T-helper 2 cell treated with Interferon-gamma antibody and Interleukin-4, amounts not matched to agents 5 μg/mL and 100 μg/mL, for 36 hours (primary cell): ENCODE measurements around the gene CRACR2B.
A peak's percentile ranks its signal among the peaks of the same experiment; 100 is the strongest.

ENCODE experiments used
- DNase-seq: peaks from one replicate; pipeline ENCODE4 v3.0.0; 2021; ENCODE audit warnings: low spot score
- H3K27ac Mint-ChIP-seq: one replicate; pipeline ENCODE4 v1.8.0; 2021; ENCODE audit warnings: mild to moderate bottlenecking, mixed read lengths
- H3K27me3 Mint-ChIP-seq: one replicate; pipeline ENCODE4 v1.8.0; 2021; ENCODE audit warnings: low read depth, mixed read lengths
- H3K36me3 Mint-ChIP-seq: one replicate; pipeline ENCODE4 v1.8.0; 2021; ENCODE audit warnings: low read depth, mixed read lengths
- H3K4me1 Mint-ChIP-seq: one replicate; pipeline ENCODE4 v1.8.0; 2021; ENCODE audit warnings: low read depth, mixed read lengths
- H3K4me3 Mint-ChIP-seq: one replicate; pipeline ENCODE4 v1.8.0; 2022; ENCODE audit warnings: mild to moderate bottlenecking, moderate library complexity, mixed read lengths
- H3K9me3 Mint-ChIP-seq: one replicate; pipeline ENCODE4 v1.8.0; 2021; ENCODE audit warnings: mixed read lengths

Gene CRACR2B

DNA sequence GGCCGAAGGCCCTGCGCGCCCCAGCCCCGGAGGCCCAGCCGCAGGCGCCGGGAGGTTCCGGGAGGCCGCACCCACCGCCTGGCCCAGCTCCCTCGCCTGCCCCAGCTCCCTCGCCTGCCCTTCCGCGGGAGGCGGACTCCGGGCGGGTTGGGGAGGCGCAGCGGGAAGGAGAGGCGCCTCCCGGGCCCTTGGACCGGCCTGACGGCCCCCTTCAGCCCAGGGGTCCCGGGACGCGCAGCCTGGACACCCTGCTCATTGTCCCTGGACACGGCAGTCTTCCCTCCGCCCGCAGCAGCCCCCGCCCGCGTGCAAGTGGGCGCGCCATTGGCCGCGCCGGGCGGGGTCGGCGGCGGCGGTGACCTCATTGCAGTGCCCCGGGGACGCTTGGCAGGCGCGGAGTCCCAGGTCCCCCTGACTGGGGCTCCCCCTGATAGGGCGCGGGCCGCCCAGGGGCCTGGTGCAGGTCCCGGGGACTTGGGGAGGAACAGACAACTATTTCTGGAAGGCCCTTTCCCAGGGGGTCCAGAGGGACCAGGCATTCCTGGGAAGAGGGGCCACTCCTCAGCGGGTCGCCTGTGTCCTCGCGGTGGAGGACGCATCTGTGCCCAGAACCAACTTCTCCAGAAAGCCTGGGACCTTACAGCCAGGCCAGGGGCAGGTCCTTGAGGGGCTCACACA, 5.5 kb downstream of the CRACR2B start:
- peaks cover 30% of the 10 kb centered on the region for H3K27me3 Mint-ChIP-seq
- H3K27ac Mint-ChIP-seq: no peak overlapping the region
- H3K9me3 Mint-ChIP-seq: no peaks in the 10 kb centered on the region
- H3K4me3 Mint-ChIP-seq: peak overlapping the region; percentile 60
- H3K36me3 Mint-ChIP-seq: peaks cover 3% of the 10 kb centered on the region
- DNase-seq: peak; percentile 52
- H3K4me1 Mint-ChIP-seq: peaks cover 6% of the 10 kb centered on the region

DNA sequence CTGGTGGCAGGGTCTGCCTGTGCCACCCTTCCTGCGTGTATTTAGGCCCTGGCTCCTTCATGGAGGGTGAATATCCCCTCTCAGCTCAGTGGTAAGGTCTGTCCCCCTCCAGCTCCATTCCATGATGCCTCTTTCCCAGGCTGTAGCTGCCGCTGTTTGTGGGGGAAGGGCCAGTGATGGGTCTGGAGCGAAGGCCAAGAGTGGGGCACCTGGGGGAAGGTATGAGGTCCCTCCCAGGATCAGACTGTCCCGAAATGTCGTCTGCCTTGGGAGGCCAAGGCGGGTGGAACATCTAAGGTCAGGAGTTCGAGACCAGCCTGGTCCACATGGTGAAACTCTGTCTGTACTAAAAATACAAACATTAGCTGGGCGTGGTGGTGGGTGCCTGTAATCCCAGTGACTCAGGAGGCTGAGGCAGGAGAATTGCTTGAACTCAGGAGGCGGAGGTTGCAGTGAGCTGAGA, 6.2 kb downstream of the CRACR2B start:
- no peaks in the 10 kb centered on the region for H3K9me3 Mint-ChIP-seq
- H3K4me1 Mint-ChIP-seq: peaks cover 4% of the 10 kb centered on the region
- DNase-seq: no peak
- H3K36me3 Mint-ChIP-seq: peaks cover 7% of the 10 kb centered on the region
- no peak overlapping the region for H3K27ac Mint-ChIP-seq
- peak overlapping the region; percentile 60 for H3K4me3 Mint-ChIP-seq
- peaks cover 24% of the 10 kb centered on the region for H3K27me3 Mint-ChIP-seq

DNA sequence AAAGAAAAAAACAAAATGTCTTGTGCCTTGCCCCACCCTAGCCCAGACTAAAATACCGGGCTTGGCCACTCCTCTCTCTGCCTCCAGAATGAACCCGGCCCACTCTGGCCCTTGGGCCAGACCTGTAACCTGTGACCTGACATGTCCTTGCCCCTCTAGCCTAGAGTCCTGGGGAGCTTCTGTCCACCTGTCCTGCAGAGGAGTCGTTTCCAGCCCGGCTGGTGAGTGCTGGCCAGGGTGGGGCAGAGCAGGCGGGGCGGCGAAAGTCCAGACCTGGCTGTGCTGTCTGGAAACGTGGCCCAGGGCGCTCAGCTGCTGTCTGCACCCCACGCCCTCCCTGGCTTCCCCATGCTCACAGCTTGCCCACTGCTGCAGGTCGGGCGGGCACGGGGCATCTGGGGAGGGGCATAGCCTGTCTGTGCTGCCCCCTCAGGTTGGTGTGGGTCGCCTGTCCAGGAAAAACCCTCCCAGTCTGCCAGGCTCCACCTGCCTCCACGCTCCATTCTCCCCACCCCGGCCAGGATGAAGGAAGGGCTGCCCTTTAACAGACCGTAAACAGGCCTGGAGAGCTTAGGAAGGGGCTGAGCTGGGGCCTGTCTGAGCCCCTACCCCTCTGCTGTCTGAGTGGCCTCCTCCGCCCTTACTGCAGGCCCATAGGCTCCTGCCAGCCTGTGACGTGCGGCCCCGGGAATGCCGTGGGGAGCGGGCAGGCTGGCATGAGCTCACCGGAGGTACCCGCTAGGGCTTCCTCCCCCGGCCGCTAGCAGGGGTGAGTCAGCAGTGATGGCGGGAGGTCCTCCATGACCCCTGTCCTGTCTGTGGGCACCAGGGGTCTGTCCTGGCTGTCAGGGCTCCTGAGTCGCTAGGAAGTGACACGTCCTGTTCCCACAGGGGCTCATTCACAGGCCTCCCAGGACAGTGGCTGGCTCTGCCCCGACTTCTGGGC, 6.9 kb downstream of the CRACR2B start:
- Mint-ChIP-seq H3K4me1 (peaks cover 2% of the 10 kb centered on the region), H3K27me3 (peaks cover 16% of the 10 kb centered on the region), H3K36me3 (peaks cover 8% of the 10 kb centered on the region), H3K9me3 (no peaks in the 10 kb centered on the region), H3K4me3 (peak overlapping the region; percentile 36), H3K27ac (no peak overlapping the region)
- no peak for DNase-seq

DNA sequence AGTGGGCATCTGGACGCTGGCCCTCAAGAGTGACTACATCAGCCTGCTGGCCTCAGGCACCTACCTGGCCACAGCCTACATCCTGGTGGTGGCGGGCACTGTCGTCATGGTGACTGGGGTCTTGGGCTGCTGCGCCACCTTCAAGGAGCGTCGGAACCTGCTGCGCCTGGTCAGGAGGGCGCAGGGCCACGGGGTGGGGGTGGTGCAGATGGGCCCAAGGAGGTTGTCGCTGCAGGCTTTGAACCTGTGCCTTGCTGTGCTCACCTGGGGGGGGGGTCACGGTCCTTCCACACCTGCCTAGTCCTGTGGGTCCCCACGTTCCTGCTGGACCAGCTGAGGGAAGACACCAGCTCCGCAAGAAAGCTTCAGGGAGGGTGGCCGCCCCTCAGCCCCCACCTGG, 8.6 kb downstream of the CRACR2B start:
- Mint-ChIP-seq H3K27ac (no peak overlapping the region), H3K27me3 (peaks cover 7% of the 10 kb centered on the region), H3K4me3 (no peak overlapping the region), H3K36me3 (peaks cover 13% of the 10 kb centered on the region), H3K4me1 (peaks cover 8% of the 10 kb centered on the region), H3K9me3 (no peaks in the 10 kb centered on the region)
- DNase-seq: no peak

DNA sequence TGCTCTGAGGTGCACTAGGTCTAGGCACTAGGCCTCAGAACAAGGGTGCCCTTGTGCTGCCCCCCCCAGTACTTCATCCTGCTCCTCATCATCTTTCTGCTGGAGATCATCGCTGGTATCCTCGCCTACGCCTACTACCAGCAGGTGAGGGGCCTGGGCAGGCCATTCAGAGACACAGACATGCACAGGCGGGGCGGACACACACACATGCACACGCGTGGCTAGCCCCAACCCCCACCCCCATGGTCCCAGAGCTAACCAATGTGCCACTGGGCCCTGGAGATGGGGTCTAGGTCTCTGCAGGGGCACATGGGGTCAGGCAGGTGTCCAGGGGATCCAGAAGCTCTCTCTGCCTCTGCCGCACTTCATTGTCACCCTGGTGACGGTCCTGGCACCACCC, 9.0 kb downstream of the CRACR2B start:
- peaks cover 13% of the 10 kb centered on the region for H3K36me3 Mint-ChIP-seq
- peaks cover 2% of the 10 kb centered on the region for H3K27me3 Mint-ChIP-seq
- DNase-seq: no peak
- H3K4me3 Mint-ChIP-seq: no peak overlapping the region
- no peak overlapping the region for H3K27ac Mint-ChIP-seq
- H3K4me1 Mint-ChIP-seq: peaks cover 8% of the 10 kb centered on the region
- no peaks in the 10 kb centered on the region for H3K9me3 Mint-ChIP-seq

DNA sequence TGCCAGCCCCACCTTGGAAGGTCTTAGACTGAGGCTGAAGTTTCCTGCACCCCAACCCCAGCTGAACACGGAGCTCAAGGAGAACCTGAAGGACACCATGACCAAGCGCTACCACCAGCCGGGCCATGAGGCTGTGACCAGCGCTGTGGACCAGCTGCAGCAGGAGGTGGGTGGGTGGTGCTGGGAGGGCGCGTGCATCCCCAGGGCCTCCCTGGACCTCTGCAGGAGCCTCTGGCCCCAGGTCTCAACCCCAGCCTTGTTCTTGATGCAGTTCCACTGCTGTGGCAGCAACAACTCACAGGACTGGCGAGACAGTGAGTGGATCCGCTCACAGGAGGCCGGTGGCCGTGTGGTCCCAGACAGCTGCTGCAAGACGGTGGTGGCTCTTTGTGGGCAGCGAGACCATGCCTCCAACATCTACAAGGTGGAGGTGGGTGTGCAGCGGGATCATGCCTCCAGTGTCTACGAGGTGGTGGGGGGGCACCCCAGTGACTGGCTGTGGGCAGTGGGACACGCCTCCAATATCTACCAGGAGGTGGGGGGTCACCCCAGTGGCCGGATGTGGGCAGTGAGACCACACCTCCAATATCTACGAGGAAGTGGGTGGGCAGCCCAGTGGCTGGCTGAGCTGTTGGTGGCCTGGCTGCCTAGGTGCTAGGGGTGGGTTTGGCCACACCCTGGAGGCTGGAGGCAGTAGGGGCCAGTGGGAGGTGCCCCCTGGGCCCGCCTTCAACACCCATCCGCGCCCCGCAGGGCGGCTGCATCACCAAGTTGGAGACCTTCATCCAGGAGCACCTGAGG, 9.7 kb downstream of the CRACR2B start:
- Mint-ChIP-seq H3K9me3 (no peaks in the 10 kb centered on the region), H3K4me1 (peaks cover 8% of the 10 kb centered on the region), H3K4me3 (no peak overlapping the region), H3K27ac (no peak overlapping the region), H3K27me3 (no peaks in the 10 kb centered on the region), H3K36me3 (peaks cover 13% of the 10 kb centered on the region)
- no peak for DNase-seq

DNA sequence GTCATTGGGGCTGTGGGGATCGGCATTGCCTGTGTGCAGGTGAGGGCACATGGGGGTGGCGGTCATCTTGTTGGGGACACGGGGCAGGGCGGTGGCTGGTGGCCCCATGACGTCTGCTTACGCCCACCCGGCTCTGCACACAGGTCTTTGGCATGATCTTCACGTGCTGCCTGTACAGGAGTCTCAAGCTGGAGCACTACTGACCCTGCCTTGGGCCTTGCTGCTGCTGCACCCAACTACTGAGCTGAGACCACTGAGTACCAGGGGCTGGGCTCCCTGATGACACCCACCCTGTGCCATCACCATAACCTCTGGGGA, 10.2 kb downstream of the CRACR2B start:
- H3K9me3 Mint-ChIP-seq: no peaks in the 10 kb centered on the region
- no peak overlapping the region for H3K27ac Mint-ChIP-seq
- no peaks in the 10 kb centered on the region for H3K27me3 Mint-ChIP-seq
- DNase-seq: no peak
- H3K4me3 Mint-ChIP-seq: no peak overlapping the region
- H3K4me1 Mint-ChIP-seq: peaks cover 8% of the 10 kb centered on the region
- peaks cover 13% of the 10 kb centered on the region for H3K36me3 Mint-ChIP-seq

DNA sequence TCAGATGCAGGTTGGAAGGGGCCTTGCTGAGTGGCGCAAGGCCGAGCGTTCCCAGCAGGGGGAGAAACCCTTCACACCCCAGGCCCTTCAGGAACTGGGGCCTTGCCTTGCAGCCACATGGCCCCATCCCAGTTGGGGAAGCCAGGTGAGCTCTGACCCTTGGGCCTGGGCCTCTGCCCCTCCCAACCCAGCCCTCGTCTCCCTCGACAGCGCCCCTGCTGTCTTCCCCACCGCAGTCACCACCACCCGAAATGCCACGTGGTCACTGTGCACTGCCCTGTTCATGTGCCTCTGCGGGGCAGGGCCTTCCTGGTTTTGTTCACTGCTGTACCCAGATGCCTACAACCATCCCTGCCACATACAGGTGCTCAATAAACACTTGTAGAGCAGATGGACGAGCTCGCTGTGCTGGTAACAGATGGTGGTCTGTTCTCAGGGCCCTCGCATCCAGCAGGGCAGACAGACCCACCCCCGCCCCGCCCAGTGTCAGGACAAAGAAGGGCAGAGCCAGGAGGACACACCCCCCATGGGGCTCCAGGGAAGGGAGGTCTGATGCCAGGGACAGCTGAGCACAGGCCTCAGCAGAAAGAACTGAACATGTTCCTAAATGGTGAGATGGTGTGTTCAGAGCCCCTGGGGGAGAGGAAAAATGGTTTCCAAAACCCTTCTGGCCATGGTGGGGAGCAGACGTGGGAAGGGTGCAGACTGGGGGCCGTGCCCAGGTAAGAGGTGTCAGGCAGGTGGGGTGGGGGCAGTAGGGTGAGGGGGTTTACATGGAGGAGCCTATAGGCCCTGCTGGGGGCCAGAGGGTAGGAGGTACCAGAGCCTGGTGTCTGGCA, 10.9 kb downstream of the CRACR2B start:
- no peaks in the 10 kb centered on the region for H3K9me3 Mint-ChIP-seq
- no peak overlapping the region for H3K27ac Mint-ChIP-seq
- H3K4me3 Mint-ChIP-seq: no peak overlapping the region
- no peaks in the 10 kb centered on the region for H3K27me3 Mint-ChIP-seq
- no peak for DNase-seq
- peaks cover 13% of the 10 kb centered on the region for H3K36me3 Mint-ChIP-seq
- H3K4me1 Mint-ChIP-seq: peaks cover 9% of the 10 kb centered on the region

DNA sequence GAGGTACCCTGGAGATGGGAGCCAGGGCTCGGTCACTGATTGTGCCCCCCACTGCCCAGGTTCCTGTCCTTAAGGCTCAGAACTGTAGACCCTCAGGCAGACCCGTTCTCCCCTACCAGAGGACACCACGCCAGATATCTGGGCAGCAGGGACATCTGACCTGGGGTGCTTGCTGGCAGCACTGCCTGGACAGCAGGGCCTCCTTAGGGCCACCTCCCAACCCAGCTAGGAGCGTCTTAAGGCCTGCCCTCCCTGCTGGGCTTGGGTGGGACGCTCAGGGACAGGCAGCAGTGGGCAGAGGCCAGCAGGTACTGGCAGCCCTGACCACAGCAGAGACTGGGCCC, 11.5 kb downstream of the CRACR2B start:
- Mint-ChIP-seq H3K27me3 (no peaks in the 10 kb centered on the region), H3K27ac (no peak overlapping the region), H3K36me3 (peaks cover 13% of the 10 kb centered on the region), H3K9me3 (no peaks in the 10 kb centered on the region), H3K4me3 (no peak overlapping the region), H3K4me1 (peaks cover 10% of the 10 kb centered on the region)
- DNase-seq: no peak

DNA sequence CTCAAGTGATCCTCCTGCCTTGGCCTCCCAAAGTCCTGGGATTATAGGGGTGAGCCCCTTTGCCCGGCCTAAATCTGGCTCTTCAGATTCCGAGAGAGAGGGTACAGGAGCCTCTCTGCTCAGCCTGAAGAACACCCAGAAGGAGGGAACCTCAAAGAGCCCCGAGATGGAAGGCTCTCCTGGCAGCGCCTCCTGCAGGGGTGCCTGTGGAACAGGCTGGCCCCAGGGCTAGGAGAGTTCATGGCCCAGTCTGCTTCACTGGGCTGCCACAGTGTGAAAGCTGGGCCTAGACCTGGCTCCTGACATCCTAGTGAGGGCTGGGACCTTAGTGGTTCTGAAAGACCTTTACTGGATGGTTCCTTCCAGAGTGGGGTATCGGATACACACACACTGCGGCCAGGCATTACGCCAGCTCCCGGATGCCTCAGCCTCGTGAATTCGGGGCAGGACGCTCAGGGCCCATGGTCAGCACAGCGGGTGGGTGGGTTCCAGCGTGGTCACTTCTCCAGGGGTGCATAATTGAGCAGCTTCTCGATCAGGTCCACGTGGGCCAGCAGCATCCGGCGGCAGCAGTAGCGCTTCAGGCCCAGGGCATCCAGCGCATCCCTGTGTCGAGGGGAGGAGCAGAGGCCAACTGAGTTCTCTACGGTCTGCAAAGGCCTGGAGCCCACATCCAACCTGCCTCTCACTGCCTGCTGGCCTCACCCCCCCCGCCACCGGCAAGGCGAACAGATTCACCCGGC, 12.3 kb downstream of the CRACR2B start:
- Mint-ChIP-seq H3K4me3 (peak overlapping the region; percentile 90), H3K36me3 (peaks cover 13% of the 10 kb centered on the region), H3K27me3 (no peaks in the 10 kb centered on the region), H3K9me3 (no peaks in the 10 kb centered on the region), H3K4me1 (peaks cover 10% of the 10 kb centered on the region), H3K27ac (no peak overlapping the region)
- no peak for DNase-seq

DNA sequence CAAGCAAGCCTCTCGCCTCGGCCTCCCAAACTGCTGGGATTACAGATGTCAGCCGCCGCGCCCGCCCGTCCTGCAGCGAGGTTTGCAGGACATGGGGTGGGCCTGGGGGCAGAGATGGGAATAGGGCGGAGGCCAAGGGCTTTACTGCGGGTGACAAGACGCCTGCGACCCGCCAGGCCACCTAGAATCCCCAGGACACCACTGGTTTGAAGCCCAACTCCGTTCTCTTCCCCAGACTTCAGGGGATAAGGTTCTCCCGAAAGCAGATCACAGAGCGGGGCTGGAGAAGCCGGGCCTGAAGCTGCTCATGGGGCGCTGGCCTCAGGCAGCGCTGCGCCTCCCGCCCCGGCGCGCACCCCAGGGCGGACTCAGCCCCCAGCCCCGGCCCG, 14.3 kb downstream of the CRACR2B start:
- H3K27ac Mint-ChIP-seq: peak overlapping the region; percentile 85
- H3K36me3 Mint-ChIP-seq: peaks cover 13% of the 10 kb centered on the region
- no peak for DNase-seq
- no peaks in the 10 kb centered on the region for H3K27me3 Mint-ChIP-seq
- H3K4me1 Mint-ChIP-seq: peaks cover 10% of the 10 kb centered on the region
- H3K4me3 Mint-ChIP-seq: peak overlapping the region; percentile 90
- H3K9me3 Mint-ChIP-seq: no peaks in the 10 kb centered on the region

DNA sequence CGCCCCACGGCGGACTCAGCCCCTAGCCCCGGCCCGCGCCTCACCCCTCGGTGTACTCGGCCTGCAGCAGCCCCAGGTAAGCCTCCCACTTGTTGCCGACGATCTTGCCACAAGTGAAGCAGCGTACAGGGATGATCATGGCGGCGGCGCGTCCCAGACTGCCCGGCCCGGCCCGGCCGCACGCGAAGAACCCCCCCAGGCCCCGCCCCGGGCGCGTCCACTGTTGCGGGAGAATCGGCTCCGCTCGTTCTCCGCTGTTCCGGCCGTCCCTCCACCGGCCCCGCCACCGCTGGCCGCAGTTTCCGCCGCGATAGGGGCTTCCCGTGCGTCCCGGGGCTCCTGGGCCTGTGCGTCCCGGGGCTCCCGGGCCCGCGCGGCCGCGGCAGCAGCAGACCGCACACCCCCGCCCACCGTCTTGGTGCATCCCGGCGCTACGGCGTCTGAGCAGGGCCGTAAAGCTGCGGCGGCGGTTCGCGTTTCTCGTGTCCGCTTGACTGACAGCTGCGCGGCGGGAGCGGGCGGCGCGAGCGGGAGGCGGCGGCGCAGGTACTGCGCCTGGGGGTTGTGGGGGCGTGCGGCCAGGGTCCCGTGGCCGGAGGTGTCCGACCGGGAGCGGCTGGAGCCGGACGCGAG, 14.8 kb downstream of the CRACR2B start, which contains the start of the genes POLR2L and TSPAN4:
TSS of gene POLR2L (minus strand) at position 160 of the 633 bp plus-strand sequence. CDS start at position 139, 21 bp downstream.
TSS of gene TSPAN4 (plus strand) at position 483 of the 633 bp plus-strand sequence. CDS start 7,453 bp downstream, outside the sequence.
- Mint-ChIP-seq H3K36me3 (peaks cover 11% of the 10 kb centered on the region), H3K27ac (peak within 1 kb of the TSS; percentile 85), H3K4me1 (peaks cover 10% of the 10 kb centered on the region), H3K4me3 (peak within 1 kb of the TSS; percentile 90), H3K27me3 (no peaks in the 10 kb centered on the region), H3K9me3 (no peaks in the 10 kb centered on the region)
- peak; percentile 87 for DNase-seq
